Right lobe of liver (tissue), 4 donors: Measurements from ENCODE around the gene RNF157.

ENCODE experiments used
- POLR2A ChIP-seq: fragments of 450-650 bp; IDR thresholded peaks from one replicate; pipeline ENCODE4 v1.6.1; 2017; ENCODE audit warnings: antibody characterized with exemption, mild to moderate bottlenecking
- TF ChIP-seq, protein P1 (sequence below), 4 donors: fragments of 200-600 bp in 3 of 4; fragments of 450-650 bp in 1 of 4; IDR thresholded peaks; one replicate each; pipeline versions ENCODE4 v1.5.1 to v1.8.0; 2016 to 2022; ENCODE audit warnings: antibody characterized with exemption in 4 of 4, mild to moderate bottlenecking in 2 of 4
- donor health status: DM: no; HTN: no; CAD: no.
- donor health status: DM: no; HTN: no; CAD: no.
- donor health status: DM: no; HTN: yes; CAD: no.

DNA sequence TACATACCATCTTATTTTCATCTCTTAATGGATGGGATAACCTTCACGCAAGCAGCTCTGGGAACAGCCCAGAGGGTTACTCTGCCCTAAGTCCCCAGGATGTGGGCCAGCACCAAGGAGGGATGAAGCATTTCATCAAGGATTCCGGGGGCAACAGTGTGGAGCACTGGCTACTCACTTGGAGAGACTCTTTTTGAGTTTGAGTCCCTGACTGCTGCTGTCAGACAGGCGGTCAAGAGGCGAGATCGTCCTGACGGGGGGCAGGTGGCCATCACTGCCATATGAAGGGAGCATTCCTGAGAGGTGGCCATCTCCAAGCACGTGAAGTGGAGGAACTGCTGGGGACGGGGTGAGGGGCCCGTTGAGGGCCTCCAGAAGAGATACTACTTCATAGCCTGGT is 81.1 kb downstream of the RNF157 start:
- TF ChIP-seq POLR2A = no peak
- TF ChIP-seq, protein P1, sequence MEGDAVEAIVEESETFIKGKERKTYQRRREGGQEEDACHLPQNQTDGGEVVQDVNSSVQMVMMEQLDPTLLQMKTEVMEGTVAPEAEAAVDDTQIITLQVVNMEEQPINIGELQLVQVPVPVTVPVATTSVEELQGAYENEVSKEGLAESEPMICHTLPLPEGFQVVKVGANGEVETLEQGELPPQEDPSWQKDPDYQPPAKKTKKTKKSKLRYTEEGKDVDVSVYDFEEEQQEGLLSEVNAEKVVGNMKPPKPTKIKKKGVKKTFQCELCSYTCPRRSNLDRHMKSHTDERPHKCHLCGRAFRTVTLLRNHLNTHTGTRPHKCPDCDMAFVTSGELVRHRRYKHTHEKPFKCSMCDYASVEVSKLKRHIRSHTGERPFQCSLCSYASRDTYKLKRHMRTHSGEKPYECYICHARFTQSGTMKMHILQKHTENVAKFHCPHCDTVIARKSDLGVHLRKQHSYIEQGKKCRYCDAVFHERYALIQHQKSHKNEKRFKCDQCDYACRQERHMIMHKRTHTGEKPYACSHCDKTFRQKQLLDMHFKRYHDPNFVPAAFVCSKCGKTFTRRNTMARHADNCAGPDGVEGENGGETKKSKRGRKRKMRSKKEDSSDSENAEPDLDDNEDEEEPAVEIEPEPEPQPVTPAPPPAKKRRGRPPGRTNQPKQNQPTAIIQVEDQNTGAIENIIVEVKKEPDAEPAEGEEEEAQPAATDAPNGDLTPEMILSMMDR (IDR thresholded peaks at IDR 0.05) = no peak
